HG02763 (cell line): ENCODE results near the gene LAMA3.

Source experiments
- ATAC-seq: cut with Tn5 transposase; IDR thresholded peaks from one replicate; pipeline ENCODE4 v1.9.1; 2021; ENCODE audit warnings: mild to moderate bottlenecking, moderate library complexity; ENCODE audit not compliant: unreplicated experiment

The LAMA3 gene

DNA sequence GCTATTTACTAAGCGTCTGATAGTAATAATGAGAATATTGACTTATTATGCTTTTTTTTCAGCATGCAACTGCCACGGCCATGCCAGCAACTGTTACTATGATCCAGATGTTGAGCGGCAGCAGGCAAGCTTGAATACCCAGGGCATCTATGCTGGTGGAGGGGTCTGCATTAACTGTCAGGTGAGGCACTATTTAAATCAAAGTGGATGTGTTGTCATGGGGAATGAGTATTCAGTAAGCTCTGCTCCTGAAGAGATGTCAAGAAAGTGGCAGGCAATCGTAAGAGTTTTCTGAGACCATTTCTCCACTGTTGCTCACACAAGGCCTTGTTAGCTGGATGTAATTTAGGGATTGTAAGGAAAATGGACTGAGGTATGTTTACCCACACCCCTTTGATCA is 74.1 kb downstream of the LAMA3 start:
- no peak for ATAC-seq

DNA sequence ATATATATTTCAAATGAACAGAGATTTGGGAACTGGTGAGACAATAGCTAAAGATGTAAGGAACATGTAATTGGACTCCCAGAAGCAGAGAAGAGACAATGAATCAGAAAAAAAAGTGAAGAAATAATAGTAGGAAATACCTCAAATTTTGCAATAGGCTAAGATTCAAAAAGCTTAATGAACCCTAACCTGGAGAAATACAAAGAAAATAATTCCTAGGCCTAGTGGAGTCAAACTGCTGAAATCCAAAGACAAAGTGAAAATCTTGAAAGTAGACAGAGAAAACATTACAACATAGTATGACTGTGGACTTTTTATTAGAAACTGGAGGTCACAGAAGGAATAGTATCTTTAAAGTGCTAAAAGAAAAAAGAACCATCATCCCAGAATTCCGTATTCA is 76.7 kb downstream of the LAMA3 start:
- no peak for ATAC-seq

DNA sequence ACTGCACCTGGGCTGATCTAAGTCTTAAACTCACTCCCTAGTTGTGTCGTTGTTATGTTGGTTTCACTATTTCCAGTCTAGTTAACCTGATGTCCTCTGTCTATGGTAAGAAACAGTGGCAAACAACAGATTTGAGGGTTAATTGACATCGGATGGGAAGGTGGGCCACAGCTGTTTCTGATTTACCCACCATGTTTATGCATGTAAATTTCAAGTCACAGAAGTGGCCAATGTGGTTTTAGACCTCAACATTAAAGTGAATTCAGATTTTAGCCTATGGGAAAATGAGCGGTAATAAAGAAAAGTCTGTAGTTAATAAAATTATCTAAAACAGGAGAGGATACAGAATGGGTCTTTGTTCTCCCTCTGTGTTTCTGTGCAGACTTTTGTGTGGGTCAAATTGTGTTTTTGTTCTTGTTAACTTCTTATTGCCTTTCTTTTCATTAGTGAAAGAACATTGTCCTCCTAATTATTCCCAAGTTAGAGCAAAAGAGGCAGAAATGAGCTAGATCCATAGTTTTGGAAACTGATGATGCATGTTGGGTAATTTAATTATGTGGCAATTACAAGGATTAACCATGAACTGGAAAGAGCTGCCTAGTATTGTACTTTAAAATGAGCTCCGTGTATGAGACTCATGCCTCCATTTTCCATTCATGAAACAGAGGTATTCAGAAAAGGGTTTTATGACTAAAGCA is 83.2 kb downstream of the LAMA3 start:
- ATAC-seq, result no peak

DNA sequence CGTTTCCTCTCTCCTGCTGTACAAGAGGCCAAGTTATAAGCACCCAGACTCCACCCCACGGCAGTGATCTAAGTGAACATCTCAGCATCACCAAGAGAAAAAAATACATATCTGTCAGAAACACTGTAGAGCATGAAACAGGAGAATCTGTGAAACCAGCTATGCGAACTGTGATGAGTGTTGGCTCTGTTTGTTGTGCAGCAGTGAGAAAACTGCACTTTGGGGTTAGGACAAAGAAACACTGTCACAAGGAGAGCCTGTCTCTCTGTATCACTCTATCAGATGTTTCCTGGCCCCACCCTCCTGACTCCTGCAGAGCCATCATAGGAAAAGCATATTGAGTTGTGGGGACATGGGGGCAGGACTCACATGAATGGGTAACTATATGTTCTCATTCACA is 87.1 kb downstream of the LAMA3 start:
- ATAC-seq, result no peak

DNA sequence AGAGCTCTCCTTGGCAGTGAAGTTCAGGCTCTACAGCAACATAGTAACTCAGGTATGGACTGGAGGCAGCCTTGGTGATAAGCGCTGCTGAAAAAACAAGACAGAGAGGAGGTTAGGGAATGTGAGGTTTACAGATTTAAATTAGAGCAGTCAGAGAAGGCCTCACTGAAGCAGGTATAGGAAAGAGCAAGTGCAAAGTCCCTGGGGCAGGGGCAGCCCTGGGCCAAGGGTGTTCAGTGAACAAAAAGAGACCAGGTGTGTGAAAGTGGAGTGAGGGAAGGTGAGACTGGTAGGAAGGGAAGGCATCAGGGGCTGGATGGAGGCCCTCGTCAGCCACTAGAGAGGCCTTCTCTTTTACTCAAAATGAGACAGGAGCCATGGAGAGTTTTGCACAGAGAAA is 89.6 kb downstream of the LAMA3 start:
- no peak for ATAC-seq

DNA sequence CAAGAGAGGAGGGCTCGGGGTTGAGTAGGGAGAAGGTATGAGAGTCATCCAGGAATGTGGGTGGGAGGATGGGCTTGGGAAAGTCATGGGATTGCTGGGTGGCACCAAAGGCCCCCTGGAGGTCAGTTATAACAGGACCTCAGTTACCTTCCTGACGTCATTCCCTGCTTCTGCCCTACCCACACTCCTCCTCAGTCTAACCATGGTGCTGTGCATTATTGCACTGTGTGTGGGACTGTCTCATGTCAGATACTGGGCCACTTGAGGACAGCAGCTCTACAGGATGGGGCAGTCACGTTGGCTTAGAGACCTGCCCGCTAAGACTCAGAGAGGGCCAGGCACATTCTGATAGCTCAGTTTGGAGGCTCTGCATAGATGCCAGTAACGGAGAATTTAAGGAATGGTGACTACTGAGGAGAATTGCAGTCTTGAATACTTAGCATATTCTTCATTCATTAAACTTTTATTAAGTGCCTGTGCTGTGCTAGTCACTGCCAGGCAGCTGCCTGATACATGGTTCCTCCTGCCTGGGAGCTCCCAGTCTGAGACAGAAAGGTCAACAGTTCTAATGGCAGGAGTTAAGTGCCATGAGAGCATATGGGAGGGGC is 90.5 kb downstream of the LAMA3 start:
- no peak for ATAC-seq

DNA sequence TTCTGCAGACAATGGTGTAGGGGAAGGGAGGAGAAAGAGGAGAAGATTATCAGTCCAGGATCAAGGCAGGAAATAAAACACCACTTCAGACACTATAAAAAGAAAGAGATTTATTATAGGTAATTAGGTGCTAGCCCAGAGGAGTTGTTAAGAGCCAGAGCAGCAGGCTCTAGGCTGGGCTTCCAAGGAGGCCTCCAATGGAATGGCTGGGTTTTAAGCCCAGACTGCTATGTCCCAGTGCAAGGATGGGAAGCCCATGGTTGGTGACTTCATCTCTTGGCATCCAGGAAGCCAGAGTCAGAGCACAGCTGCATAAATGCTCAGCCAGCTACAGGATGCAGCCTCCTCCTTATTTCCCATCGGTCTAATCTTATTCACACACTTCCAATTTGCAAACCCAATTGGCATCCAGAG is 95.6 kb downstream of the LAMA3 start:
- no peak for ATAC-seq

DNA sequence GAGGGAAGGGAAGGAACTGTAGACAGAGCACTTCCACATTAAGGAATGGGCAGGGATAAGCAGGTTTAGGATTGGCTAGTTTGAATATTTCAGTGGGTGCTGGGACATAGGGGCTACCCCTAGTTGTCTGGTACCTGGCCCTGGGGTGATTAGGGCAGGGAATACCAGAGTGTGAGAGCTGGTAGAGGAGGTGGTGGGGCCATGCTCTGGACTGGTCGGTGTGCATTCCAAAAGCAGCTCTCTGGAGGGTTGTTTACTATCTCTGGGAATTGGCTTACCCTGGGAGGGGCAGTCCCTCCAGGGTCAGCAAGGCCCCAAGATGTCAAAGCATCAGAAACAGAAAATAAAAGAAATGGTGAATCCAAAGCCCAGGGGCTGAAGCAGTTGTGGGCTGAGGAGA is 103.8 kb downstream of the LAMA3 start:
- no peak for ATAC-seq

DNA sequence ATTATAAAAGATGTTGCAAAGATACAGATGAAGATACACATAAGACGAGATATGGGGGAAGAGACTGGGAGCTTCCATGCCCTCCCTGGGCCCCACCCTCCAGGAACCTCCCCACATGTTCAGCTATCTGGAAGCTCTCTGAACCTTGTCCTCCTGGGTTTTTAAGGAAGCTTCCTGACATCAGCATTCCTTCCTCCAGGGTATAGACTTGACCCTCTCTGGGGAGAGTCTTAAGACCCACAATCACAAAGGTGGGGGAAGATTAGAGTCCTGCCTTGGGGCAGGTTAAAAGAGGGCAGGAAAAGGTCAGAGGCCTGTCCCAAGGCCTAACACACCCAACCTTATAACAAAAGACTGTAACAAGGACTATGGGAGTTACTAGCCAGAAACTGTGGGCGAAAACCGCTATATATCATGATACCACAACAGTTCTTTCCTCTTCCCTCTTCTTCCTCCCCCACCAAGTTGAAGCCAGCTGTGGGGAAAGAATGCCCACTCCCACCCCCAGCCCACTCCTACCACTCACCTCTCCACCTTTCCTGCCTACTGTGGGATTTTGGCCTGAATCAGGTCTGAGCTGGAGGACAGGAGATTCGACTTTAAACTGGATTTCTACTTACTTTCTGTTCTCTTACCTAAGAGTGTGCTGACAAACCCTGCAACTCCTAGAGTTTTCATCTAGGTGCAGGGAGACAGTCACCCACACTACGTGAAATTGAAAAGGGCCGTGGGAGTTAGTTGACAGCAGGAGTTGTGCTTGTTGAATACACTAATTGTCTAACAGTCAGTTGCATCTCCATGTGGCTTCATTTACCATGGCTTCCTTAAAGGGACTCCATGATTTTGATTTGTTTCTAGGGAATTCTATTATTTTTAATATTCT is 105.0 kb downstream of the LAMA3 start:
- no peak for ATAC-seq

DNA sequence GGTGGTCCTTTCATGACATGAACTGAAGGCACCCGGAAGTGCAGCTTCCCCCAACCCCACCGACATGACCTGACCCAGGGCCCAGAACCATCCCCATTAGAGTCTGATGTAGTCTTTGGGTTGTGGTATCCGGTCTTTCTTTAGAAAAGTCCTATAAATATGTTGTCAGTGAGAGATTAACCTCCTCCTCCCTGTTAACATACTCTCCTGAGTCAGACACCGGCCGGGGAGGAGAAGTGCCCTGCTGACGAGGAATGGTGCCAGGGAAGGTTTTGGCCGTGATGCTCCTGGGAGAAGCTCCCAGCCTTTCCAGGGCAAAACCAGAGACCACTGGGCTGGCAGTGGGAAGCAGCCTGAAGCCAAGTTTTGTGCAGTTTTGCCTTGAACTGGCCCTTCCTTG is 109.0 kb downstream of the LAMA3 start:
- ATAC-seq, result no peak

DNA sequence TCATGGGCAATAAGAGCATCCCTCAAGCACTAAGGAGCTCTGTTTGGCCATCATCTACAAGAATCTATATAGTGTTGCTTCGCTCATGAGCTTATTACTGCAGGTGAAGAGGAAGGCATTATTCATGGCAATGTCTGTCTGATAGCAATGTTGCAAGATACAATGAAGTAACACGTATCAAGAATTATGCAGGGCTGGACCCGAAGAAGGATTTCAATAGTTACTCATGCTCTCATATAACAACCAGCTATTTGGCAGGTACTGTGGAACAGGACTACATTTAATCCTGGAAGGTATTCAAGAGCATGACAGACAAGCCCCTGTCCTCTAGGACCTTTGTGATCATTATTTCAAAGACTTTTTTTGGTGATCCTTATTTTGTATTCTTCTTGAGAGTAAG is 109.6 kb downstream of the LAMA3 start:
- no peak for ATAC-seq

DNA sequence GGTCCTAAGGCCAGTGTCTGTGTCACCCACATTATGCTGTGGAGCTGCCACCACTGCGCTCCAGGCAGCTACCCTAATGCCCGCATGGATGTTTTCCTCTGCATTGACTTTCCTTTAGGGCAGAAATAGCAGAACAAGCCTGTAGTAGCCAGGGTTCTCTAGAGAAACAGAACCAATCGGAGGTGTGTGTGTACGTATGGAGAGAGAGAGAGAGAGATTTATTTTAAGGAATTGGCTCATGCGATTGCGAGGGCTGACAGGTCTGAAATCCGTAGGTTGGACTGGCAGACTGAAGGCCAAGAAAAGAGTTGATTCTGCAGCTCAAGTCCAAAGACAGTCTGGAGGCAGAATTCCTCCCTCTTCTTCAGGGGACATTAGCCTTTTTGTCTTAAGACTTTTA is 110.3 kb downstream of the LAMA3 start:
- ATAC-seq, result no peak

DNA sequence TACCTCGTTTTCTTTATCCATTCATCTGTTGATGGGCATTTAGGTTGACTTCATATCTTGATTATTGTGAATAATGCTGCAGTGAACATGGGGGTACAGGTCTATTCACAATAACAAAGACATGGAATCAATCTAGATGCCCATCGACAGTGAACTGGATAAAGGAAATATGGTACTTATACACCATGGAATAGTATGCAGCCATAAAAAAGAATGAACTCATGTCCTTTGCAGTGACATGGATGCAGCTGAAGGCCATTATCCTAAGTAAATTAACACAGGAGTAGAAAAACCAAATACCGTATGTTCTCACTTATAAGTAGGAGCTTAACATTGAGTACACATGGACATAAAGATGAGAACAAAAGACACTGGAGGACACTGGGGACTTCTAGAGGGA is 111.6 kb downstream of the LAMA3 start:
- ATAC-seq, result no peak

DNA sequence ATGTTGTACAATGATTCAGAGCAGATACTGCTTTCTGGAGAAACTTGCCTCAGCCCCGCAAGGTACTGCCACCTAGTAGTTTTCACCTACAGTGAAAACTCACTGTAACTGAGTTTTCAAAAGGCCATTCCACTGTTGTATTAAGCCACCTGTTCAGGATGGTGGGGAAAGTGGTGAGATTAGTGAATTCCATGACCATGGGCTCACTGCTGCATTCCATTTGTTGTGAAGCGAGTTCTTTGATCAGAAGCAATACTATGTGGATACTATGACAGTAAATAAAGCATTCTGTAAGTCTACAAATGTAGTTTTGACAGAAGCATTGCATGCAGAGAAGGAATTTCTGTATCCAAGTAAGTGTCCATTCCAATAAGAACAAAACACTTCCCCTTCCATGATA is 113.6 kb downstream of the LAMA3 start:
- no peak for ATAC-seq

DNA sequence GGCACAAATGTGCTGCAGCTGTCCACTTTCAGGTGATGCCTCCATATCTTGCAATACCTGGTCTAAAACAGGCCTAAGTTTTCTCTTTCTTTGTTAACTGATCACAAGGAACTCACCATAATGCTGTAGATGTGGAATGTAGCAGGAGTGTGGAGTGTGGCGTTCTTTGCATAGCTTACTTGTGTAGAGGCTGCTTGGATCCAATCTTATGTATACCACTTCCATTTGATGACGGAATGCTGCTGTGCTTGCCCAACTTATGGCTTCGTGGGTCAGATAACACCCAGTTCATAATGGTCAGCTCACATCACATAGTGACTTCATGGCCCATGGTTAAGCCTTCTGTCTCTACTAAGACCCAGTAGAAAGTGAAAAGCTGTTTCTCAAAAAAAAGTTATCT is 114.5 kb downstream of the LAMA3 start:
- ATAC-seq, result no peak

DNA sequence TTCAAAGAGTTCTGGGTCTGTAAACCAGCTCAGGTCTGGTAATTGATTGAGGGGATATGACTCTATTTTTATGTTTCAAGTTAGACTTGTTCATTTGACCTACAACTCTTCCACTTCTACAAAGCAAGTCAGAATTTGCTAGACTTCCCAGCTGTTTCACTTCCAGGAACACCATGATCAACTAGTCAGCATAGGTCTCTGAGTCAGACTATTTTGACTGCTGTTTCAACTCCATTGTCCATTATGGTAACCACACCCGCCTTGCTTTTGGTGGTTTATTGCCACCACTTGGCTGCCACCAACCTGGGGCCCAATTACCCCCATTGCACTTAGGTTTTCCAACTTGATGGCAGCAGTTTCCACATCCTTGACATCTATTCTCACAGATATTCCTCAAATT is 116.6 kb downstream of the LAMA3 start:
- ATAC-seq, result no peak

DNA sequence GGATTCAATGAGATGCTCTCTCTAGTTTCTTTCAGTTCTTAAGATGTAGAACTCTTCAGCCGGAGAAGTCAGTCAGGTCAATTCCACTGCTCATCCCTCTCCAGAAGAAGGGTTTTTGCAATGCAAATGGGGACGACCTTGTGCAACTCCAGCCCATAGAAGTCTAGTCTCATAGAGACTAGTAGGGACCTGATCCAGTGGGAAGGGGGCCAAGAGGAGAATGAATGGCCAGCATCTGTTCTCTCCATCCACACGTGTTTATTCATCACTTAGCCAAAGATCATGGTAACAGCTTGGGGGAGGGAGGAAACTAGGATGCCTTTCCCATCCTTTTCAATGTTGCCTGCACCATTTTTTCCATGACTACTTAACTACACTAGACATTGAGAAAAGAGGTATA is 120.2 kb downstream of the LAMA3 start:
- ATAC-seq, result no peak

DNA sequence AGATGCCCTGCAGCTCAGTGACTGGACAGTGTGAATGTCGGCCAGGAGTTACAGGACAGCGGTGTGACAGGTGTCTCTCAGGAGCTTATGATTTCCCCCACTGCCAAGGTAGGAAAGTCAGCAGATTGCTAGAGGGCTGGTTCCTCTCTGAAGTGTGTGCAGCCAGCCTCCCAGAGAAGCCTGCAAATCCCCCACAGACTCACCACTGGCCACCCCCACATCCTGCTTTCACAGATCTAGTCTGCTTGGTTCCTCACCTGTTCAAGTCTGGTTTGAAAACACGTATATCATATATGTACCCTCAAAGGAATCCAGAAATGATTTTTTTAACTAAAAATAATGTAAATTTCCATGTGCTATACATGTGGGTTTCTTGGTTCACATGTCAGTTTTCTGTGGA is 121.1 kb downstream of the LAMA3 start:
- ATAC-seq, result no peak

DNA sequence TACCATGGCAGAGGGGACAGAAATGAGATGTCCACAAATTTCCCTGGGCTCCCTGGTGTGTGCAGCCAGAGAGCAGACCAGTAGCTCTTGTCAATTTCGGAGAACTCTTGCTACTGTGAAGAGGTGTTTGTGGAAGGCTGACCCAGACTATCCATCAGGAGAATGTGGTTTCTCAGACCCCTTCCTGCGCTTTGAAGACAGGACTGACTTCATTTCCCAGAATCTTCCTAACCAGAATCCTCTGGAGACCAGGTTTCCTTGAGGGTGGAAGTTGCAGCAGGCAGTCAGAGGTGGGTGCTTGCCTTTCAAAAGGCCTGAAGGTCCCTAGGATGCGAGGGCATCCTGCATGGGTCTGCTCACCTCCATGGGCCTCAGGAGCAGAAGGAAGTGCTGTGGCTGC is 121.9 kb downstream of the LAMA3 start:
- ATAC-seq, result no peak

DNA sequence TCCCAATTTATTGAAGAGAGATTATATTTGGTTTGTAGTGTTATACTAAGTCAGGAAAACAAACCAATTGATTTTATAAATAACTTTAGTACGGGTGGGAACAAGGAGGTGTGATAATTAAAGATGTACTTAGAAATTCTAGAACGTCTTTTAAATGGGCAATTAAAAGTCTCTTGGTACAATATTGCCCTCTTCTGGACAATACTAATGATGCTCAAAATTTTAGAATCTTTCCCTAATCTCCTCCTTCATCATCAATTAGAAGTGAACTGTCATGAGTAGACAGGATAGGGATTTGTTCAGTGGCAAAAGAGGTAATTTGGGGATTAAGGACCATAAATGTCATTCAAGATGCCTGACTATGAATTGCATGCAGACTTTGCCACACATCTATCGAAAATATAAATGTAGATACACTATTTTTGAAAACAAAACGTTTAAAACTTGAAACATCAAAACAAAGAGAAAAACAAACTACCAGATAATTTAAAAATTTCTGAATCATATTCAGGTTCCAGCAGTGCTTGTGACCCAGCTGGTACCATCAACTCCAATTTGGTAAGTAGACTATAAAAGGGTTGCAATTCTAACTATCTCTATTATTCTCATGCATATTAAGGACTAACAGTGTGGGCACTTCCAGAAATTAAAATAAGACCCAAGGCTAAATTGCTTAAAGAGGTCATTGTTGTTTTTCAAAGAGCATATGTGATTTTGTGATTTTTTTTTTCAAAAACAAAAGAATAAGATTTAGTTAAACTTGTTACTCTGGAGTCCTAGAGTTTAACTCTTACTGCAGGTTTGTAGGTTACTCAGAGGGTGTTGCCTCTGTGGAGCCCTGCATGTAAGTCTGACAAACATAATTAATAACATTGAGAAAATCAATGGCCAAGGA is 123.5 kb downstream of the LAMA3 start:
- ATAC-seq, result no peak

DNA sequence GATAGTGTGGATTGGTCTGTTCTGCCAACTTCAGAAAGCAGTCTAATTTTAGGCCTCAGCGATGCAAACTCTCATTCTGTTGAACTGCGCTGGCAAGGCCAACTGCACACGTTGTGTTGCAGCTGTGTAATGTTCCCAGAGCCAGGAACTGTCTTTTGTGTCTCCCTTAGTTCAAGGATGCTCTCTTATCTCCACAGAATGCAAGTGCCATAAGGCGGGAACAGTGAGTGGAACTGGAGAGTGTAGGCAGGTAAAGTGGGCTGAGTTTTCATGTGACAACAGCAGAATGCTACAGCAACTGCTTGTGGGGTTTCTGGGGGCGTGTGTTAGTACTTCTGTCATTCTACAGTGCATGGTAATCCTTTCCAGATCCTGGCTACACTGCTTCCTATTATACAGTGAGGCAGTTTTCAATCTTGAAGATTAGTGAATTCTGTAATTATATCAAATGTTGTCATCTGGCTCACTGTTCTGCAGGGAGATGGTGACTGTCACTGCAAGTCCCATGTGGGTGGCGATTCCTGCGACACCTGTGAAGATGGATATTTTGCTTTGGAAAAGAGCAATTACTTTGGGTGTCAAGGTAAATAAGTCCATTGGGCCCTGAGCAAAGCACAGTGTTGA is 125.8 kb downstream of the LAMA3 start:
- ATAC-seq, result no peak
